Progenitor cell of endocrine pancreas (in vitro differentiated cells): ENCODE measurements around the gene SPACA1. TPM values are rescaled to one million over a fixed set of nuclear protein-coding genes. Genes with fewer than 3 reads are reported as not detected.

Experiments
- DNase-seq: peaks from one replicate; pipeline ENCODE4 v3.0.0; 2021; ENCODE audit warnings: low spot score; ENCODE audit not compliant: unreplicated experiment
- H3K27ac Mint-ChIP-seq: 2 replicates; pipeline ENCODE4 v1.8.0; 2021; ENCODE audit warnings: mild to moderate bottlenecking, moderate library complexity, mixed read lengths
- H3K27me3 Mint-ChIP-seq: 2 replicates; pipeline ENCODE4 v1.8.0; 2021; ENCODE audit warnings: mixed read lengths
- H3K36me3 Mint-ChIP-seq: 2 replicates; pipeline ENCODE4 v1.8.0; 2022; ENCODE audit warnings: mixed read lengths; ENCODE audit not compliant: insufficient read depth
- H3K4me1 Mint-ChIP-seq: 2 replicates; pipeline ENCODE4 v1.8.0; 2021; ENCODE audit warnings: low read depth, mixed read lengths
- H3K4me3 Mint-ChIP-seq: 2 replicates; pipeline ENCODE4 v1.8.0; 2021; ENCODE audit warnings: low read depth, mild to moderate bottlenecking, moderate library complexity, mixed read lengths
- H3K9me3 Mint-ChIP-seq: 2 replicates; pipeline ENCODE4 v1.8.0; 2021; ENCODE audit warnings: low read depth, mixed read lengths
- CTCF ChIP-seq: fragments of 200-600 bp; sonication (generic); IDR thresholded peaks from one replicate; pipeline ENCODE4 v1.5.0; 2021; ENCODE audit warnings: antibody characterized with exemption, mild to moderate bottlenecking; ENCODE audit not compliant: unreplicated experiment
- total RNA-seq: library from RNA; stranded (reverse); gene quantifications from 2 replicates; pipeline ENCODE4 v1.2.1, GENCODE V29; 2021

The SPACA1 gene
- total RNA-seq, 1 donor from 2014 or later = not detected

- Mint-ChIP-seq H3K27me3 (no peaks in the 10 kb centered on the region), H3K27ac (no peak overlapping the region), H3K9me3 (peaks cover 12% of the 10 kb centered on the region), H3K4me1 (no peaks in the 10 kb centered on the region), H3K36me3 (peaks cover 1% of the 10 kb centered on the region), H3K4me3 (no peak overlapping the region)
- DNase-seq = no peak
- no peak for TF ChIP-seq CTCF
Measured at GRCh38 chr6:88086792-88087191, 39.2 kb downstream of the SPACA1 start.

GRCh38 chr6:88089708-88090107 is 42.1 kb downstream of the SPACA1 start:
- Mint-ChIP-seq H3K4me1 (no peaks in the 10 kb centered on the region), H3K27ac (no peak overlapping the region), H3K9me3 (no peaks in the 10 kb centered on the region), H3K36me3 (no peaks in the 10 kb centered on the region), H3K27me3 (no peaks in the 10 kb centered on the region), H3K4me3 (no peak overlapping the region)
- TF ChIP-seq CTCF = no peak
- no peak for DNase-seq

- no peak for TF ChIP-seq CTCF
- Mint-ChIP-seq H3K4me1 (no peaks in the 10 kb centered on the region), H3K36me3 (no peaks in the 10 kb centered on the region), H3K9me3 (no peaks in the 10 kb centered on the region), H3K27me3 (no peaks in the 10 kb centered on the region), H3K4me3 (no peak overlapping the region), H3K27ac (no peak overlapping the region)
- DNase-seq = no peak
Measured at GRCh38 chr6:88105741-88106340, 58.2 kb downstream of the SPACA1 start.

GRCh38 chr6:88107241-88107640 is 59.6 kb downstream of the SPACA1 start:
- DNase-seq = no peak
- peaks cover 4% of the 10 kb centered on the region for H3K27me3 Mint-ChIP-seq
- no peak overlapping the region for H3K4me3 Mint-ChIP-seq
- TF ChIP-seq CTCF = no peak
- H3K27ac Mint-ChIP-seq = peak overlapping the region; percentile 81
- H3K9me3 Mint-ChIP-seq = no peaks in the 10 kb centered on the region
- H3K4me1 Mint-ChIP-seq = no peaks in the 10 kb centered on the region
- no peaks in the 10 kb centered on the region for H3K36me3 Mint-ChIP-seq

- no peak for TF ChIP-seq CTCF
- Mint-ChIP-seq H3K27me3 (peaks cover 4% of the 10 kb centered on the region), H3K27ac (no peak overlapping the region), H3K36me3 (no peaks in the 10 kb centered on the region), H3K4me1 (no peaks in the 10 kb centered on the region), H3K4me3 (no peak overlapping the region), H3K9me3 (no peaks in the 10 kb centered on the region)
- DNase-seq = no peak
Measured at GRCh38 chr6:88111991-88112390, 64.3 kb downstream of the SPACA1 start.
